CD4-positive, alpha-beta T cell treated with Interleukin-1 beta for 1 hour (primary cell): Measurements from ENCODE around the gene TSPAN15.

Experiments
- DNase-seq, 2 donors: peaks; one replicate each; pipeline ENCODE4 v3.0.0-alpha.2; 2020 to 2022

Gene TSPAN15

GRCh38 chr10:69451209-69451783 lies at the start of gene TSPAN15:
TSS of gene TSPAN15 (plus strand) at chr10:69451465. CDS start at chr10:69451595, 130 bp downstream.
- DNase-seq, result peak; percentile 80 to 86

DNA sequence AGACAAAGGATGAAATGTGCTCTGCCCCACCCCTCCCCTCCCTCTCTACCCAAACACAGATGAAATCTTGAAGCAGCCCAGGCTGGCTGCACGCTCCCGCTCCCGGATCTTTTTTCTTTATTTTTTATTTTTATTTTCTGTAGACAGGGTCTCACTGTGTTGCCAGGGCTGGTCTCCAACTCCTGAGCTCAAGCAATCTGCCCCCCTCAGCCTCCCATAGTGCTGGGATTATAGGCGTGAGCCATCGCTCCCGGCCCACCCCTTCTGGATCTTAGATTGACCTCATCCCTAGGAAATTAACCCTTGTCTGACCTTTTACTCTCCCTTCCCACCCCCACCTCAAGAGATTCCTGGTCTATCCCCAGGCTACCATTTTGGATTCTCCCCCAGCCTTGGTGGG lies 48.9 kb upstream of the TSPAN15 start:
- DNase-seq, result no peak

GRCh38 chr10:69403066-69403465 lies 48.2 kb upstream of the TSPAN15 start:
- DNase-seq, result no peak

DNA sequence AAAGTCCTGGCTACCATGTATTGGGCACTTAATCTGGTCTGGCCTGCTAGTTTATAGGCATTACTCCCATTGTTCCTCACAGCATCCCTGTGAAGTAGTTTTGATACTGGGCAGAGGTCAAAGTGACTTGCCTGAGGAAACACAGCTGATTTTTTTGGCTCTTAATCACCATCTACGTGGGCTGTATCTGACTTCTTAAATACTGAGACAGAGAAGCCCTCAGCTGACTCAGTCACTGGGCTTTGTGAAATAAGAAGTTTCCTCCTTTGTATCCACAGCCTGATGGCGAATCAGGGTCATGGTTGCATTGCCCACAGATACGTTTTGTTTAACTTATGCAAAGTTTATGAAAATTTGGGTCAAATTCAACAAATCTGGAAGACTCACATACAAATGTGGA lies 47.7 kb upstream of the TSPAN15 start:
- no peak for DNase-seq

DNA sequence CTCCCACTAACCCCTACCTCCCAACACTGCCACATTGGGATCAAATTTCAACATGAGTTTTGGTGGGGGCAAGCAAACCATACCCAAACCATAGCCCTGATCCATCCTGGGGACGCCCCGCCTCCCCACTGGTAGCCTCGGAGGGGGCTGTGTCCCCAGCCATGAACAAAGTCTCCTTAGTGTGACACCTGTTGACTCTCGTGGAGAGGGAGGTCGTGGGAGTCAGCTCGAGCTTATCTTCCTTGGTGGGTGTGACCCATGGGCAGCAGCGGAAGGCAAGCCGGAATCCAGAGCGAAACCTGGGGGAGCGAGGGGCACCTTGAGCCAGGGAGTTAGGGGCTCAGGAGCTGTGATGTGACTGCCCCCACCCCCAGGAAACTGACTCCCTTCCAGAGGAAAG lies 46.5 kb upstream of the TSPAN15 start:
- DNase-seq, result no peak

DNA sequence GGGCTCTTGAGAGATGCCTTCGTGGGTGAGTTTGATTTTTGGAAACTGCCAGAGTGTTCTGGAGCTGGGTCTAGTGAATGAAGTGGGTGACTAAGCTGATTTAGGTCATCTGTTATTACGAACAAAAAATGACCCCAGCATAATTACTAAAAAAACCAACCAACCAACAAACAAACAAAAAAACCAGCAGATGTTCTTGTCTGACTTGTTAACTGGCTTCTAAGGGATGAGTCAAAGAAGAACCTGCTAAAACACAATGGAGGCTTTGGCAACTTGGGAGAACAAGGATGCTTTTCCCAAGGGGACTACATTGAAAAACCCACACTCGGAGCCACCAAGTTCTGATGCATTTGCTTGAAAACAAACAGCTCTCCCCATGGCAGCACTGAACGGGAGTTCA lies 46.0 kb upstream of the TSPAN15 start:
- DNase-seq, result no peak

- DNase-seq, result no peak
Observed at GRCh38 chr10:69406302-69406811, 44.9 kb upstream of the TSPAN15 start.

DNA sequence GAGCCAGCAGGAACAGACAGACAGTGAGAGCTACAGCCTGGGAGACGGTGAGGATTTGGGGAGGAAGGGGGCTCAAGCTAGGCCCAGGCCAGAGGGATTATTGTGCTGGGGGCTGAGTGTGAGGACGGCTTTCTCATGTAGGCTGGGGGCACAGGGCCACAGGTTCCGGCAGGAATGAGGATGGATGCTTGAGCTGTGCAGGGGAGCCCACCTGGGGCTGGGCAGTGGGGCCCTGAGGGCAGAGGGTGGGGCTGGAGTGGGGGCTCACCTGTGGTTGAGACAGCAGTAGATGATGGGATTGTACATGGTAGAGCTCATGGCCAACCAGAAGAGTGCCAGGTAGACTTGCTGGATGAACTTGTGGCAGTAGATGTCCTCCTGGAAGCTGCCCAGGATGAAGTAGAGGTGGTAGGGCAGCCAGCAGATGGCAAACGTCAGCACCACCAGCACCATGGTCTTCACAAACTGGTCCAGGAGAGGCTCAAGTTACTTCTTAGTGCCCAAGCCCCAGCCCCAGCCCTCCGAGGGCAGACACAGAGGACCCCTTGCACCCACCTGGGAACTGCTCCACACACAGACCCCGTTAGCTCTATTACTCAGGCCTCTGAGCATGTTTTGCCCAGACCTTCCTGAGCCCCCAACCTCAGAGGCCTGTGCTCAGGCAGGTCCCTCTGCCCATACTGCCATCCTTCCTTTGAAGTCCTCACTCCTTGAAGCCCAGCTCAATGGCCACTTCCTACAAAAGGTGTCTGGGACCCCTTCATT lies 44.3 kb upstream of the TSPAN15 start:
- DNase-seq, result no peak

GRCh38 chr10:69407621-69408301 lies 43.5 kb upstream of the TSPAN15 start:
- DNase-seq, result peak; percentile 33 to 39

GRCh38 chr10:69408318-69409175 lies 42.7 kb upstream of the TSPAN15 start:
- DNase-seq, result peak; percentile 92

DNA sequence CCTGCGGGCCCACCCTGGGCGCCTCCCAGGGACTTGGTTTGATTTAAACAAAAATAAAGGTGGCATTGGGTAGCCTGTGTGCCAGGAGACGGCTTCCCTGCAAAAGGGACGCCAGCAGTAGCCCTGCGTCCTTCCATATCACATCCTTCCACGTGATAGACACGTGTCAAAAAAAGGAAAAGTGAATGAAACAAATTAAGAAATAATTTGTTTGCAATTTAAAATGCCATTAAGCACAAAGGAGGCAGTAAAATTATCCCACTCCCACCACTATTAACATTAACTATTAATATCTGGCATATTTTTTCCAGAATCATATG lies 42.1 kb upstream of the TSPAN15 start:
- no peak for DNase-seq

- DNase-seq, result peak in 1 of 2 donors; percentile 63
Observed at GRCh38 chr10:69409968-69410367, 41.3 kb upstream of the TSPAN15 start.

- no peak for DNase-seq
Observed at GRCh38 chr10:69410487-69410886, 40.8 kb upstream of the TSPAN15 start.

- no peak for DNase-seq
Observed at GRCh38 chr10:69411476-69411875, 39.8 kb upstream of the TSPAN15 start.

DNA sequence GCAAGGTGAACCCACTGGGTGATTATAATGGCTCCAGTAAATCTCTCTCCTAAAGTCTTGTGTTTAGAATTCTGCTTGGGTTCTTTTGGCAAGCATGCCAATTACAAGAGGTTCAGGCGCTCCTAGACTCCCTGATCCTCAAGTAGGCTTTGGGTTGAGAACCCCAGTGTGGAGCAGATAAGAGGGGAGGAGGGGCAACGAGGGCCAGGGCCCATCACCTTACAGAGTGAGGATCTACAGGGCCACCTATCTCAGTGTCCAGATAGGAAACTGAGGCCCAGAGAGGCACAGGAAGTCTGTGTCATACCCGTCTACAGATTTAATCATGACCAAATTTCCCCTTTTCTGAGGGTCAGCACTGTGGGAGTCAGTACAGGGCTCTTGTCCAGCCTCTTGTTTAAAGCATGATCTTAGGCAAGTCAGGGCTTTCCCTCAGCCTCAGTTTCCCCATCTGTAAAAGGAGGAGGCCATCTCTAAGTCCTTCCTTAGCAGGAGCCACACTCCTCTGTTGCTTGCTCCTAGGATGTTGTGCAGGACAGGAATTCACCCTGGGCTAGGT lies 39.0 kb upstream of the TSPAN15 start:
- DNase-seq, result no peak

DNA sequence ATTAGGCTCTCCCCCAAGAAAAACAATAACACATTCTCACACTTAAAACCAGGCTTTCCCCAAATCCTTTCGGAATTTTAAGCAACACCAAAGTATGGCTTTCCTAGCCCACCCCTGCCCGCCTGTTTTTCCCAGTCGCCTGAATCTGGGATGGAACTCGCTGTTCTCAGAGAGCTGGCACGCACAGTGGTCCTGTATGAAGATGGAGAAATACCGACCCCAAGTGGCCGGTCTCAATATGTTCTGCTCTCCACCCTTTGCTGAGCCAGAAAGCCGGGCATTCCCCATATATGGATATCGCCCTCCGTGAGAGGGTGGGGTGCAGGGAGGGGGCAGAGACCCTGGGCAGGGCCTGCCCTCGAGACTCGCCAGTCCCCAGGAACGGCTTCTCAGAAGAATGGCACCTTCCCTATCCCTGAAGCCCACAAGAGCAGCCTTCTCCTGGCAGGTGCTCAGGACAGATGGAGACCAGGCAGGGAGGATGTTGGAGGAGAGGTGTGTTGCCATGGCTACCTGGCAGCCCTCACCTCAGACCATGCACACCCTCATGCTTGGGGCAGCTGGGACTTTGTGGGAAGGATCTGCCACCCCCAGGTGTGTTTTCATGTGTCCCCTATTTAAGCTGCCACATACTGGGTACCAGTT lies 37.9 kb upstream of the TSPAN15 start:
- peak; percentile 35 to 40 for DNase-seq

- DNase-seq, result no peak
Observed at GRCh38 chr10:69414036-69415018, 36.9 kb upstream of the TSPAN15 start.

DNA sequence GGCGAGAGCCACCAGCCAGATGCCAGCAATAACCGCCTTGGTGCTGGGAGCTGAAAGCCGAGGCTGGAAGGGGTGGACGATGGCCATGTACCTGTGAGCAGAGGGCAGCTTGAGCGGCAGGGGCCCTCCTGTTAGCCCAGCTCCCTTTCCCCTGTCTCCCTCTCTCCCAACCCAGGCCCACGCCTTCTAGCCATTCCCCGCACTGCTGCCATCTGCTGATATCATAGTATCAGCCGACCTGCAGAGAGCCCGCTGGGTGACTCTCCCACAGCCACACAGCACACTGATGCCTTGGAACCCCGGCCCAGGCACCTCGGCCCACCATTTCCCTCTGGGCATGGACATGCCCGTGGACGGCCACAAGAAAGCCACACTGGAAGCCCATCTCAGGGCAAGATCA lies 36.2 kb upstream of the TSPAN15 start:
- no peak for DNase-seq

- no peak for DNase-seq
Observed at GRCh38 chr10:69415951-69416350, 35.3 kb upstream of the TSPAN15 start.

DNA sequence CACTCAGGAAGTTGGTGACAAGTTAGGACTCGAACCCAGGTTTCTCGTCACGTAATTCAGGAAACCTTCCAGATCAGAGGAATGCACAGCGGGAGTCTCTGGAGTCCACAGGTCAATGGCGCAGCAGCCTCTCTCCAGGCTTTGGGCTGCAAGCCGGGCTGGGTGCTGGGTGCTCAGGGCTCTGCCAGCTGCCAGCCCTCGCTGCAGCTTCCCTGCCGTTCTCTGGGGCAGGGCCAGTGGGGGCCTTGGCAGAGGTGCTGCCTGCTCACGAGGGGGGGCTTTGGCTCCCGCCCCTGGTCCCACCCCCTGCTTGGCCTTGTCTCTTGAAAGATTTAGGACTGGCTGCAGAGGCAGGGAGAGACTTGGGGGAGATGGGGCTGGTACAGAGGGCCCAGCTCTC lies 34.6 kb upstream of the TSPAN15 start, which contains the start of gene TACR2:
TACR2 (minus strand) TSS at position 224 of the 400 bp plus-strand sequence. CDS start 595 bp downstream, outside the sequence.
- DNase-seq, result no peak

DNA sequence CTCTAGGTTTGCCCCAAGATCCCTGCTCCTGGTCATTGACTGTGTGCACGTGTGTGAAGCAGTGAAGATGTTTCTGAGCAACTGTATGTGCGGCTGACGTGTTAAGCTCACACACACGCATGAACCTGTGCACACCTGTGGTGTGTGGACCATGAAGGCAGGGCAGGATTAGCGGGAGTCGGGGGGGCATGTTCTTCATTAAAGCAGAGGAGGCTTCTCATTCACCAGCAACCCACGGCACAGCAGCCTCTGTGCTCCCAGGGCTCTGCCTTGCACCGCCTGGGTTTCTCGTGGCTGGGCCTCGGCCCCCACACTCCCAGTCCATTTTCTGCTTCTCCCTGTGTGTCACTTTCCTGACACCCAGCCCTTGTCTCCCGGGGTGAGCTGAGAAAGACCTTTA lies 33.7 kb upstream of the TSPAN15 start:
- no peak for DNase-seq
